Cardiac septum (tissue), 1 donor: ENCODE measurements around the gene GYS1. TPM values are rescaled to one million over a fixed set of nuclear protein-coding genes. Genes with fewer than 3 reads are reported as not detected.

Experiments
- DNase-seq: peaks from one replicate; pipeline ENCODE4 v3.0.0-alpha.2; 2020; ENCODE audit warnings: low spot score
- intact Hi-C: fragments of 100-400 bp; cut with DNase I; formaldehyde crosslinking; loops from one replicate; pipeline ENCODE4 v1.14.0; 2022
- total RNA-seq: library from RNA; stranded (reverse); fragmentation: NEBNext Ultra II Directional; extraction: Animal tissue kit (Norgen Biotek cat#: 25700); gene quantifications from one replicate; pipeline ENCODE4 v1.2.1, GENCODE V29; 2021
- donor health status: DM: no; HTN: no; CAD: no.

The GYS1 gene
- total RNA-seq, 1 donor from 2014 or later: 175 TPM

GRCh38 chr19:48992581-48993174, 431 bp downstream of the GYS1 start:
- intact Hi-C loops: loop anchor here (5.0 to 10.0 kb wide), 2 partner anchors 155 to 212 kb away; no protein-coding TSS in a partner anchor
- no peak for DNase-seq

- peak; percentile 85 for DNase-seq
- intact Hi-C loops: loop anchor here (5.0 to 10.0 kb wide), 2 partner anchors 155 to 213 kb away; no protein-coding TSS in a partner anchor
These were observed 1.1 kb downstream of the GYS1 start for GRCh38 chr19:48991873-48992580.

- intact Hi-C loops: loop anchor here (5.0 to 10.0 kb wide), 2 partner anchors 156 to 214 kb away; no protein-coding TSS in a partner anchor
- DNase-seq: no peak
These were observed 2.0 kb downstream of the GYS1 start for GRCh38 chr19:48991011-48991609.

GRCh38 chr19:48990400-48990799, 2.7 kb downstream of the GYS1 start:
- intact Hi-C loops: loop anchor here (5.0 to 10.0 kb wide), 2 partner anchors 157 to 214 kb away; no protein-coding TSS in a partner anchor
- DNase-seq: no peak

- DNase-seq: no peak
- intact Hi-C loops: loop anchor here (5.0 to 10.0 kb wide), 2 partner anchors 158 to 215 kb away; no protein-coding TSS in a partner anchor
These were observed 3.3 kb downstream of the GYS1 start for GRCh38 chr19:48989701-48990291.

GRCh38 chr19:48988860-48989259, 4.2 kb downstream of the GYS1 start:
- intact Hi-C loops: no loop called here
- no peak for DNase-seq

- intact Hi-C loops: no loop called here
- DNase-seq: no peak
These were observed 4.8 kb downstream of the GYS1 start for GRCh38 chr19:48988286-48988685.

GRCh38 chr19:48987323-48987722, 5.8 kb downstream of the GYS1 start:
- intact Hi-C loops: no loop called here
- DNase-seq: no peak

GRCh38 chr19:48986211-48986610, 6.9 kb downstream of the GYS1 start:
- intact Hi-C loops: no loop called here

GRCh38 chr19:48985711-48986110, 7.4 kb downstream of the GYS1 start:
- intact Hi-C loops: no loop called here
- DNase-seq: no peak

More at GRCh38 chr19:48986211-48986610, 6.9 kb downstream of the GYS1 start:
- no peak for DNase-seq

GRCh38 chr19:48982280-48982679, 10.8 kb downstream of the GYS1 start:
- DNase-seq: no peak
- intact Hi-C loops: no loop called here

GRCh38 chr19:48977061-48977460, 16.0 kb downstream of the GYS1 start:
- intact Hi-C loops: no loop called here
- no peak for DNase-seq

- intact Hi-C loops: no loop called here
- no peak for DNase-seq
These were observed 16.9 kb downstream of the GYS1 start for GRCh38 chr19:48975947-48976847.

- intact Hi-C loops: no loop called here
- peak; percentile 89 for DNase-seq
These were observed 22.1 kb downstream of the GYS1 start for GRCh38 chr19:48970923-48971395.

- intact Hi-C loops: no loop called here
- DNase-seq: no peak
These were observed 22.9 kb downstream of the GYS1 start for GRCh38 chr19:48970139-48970766.

GRCh38 chr19:48969276-48970138, 23.6 kb downstream of the GYS1 start:
- intact Hi-C loops: loop anchor here (5.0 kb wide), 1 partner anchor 172 kb away; no protein-coding TSS in a partner anchor
- DNase-seq: no peak

- no peak for DNase-seq
These were observed 24.3 kb downstream of the GYS1 start for GRCh38 chr19:48968813-48969218.

More at GRCh38 chr19:48968813-48969218, 24.3 kb downstream of the GYS1 start:
- intact Hi-C loops: loop anchor here (5.0 kb wide), 1 partner anchor 172 kb away; no protein-coding TSS in a partner anchor
